NCI-H2081 treated with DMSO at 0.1 percent for 48 hours (cell line): Measurements from ENCODE around the gene KANK3.
"Not testable (repeated sequence)": the region's sequence is repeated elsewhere in the genome, so short reads cannot be mapped to it uniquely, and the experiment has no call there.

ENCODE experiments used
- DNase-seq: peaks from one replicate; lab custom pipeline; 2025; lab: John Stamatoyannopoulos, UW

The KANK3 gene

DNA sequence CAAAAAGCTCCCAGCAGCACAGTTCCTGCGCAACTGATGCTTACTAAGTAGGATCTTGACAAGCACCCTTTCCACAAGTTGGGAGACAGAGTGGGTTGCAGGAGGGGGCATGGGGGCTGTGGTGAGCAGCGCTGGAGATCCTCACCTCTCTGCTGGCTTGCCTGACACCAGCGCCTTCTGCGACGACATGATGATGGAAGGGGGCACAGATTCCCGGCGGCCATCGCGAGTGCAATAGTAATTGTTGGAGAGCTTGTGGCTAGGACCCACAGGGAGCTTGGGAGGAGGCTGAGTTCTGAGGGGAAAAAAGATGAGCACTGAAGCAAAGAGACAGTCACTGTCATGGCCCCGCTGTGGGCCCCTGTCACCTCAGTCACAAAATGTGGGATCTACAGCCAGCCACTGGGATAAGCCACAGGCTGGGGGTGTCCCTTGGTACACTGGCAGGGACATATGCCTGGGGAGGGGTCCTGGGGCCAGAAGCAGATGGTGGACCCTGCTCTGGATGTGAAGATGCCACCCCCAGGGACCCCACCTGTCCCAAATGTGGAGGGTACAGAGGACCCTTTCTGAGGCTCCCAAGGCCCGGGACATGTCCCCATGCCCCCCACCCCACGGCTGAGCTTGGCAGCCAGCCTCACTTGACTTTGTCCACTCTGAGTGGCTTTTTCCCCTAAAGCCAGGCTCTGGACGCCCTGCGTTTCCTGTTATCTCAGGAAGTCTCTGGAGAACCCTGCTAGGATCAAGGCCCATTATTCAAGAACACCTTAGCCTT is 26.5 kb downstream of the KANK3 start:
- DNase-seq = no peak

DNA sequence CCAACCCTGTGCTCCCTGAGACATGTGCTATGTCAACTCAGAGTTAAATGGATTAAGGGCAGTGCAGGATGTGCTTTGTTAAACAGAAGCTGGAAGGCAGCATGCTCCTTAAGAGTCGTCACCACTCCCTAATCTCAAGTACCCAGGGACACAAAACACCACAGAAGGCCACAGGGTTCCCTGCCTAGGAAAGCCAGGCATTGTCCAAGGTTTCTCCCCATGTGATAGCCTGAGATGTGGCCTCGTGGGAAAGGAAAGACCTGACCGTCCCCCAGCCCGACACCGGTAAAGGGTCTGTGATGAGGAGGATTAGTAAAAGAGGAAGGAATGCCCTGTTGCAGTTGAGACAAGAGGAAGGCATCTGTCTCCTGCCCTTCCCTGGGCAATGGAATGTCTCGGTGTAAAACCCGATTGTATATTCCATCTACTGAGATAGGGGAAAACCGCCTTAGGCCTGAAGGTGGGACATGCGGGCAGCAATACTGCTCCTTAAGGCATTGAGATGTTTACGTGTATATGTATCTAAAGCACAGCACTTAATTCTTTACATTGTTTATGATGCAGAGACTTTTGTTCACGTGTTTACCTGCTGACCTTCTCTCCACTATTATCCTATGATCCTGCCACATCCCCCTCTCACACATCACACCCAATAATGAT is 28.0 kb downstream of the KANK3 start:
- DNase-seq = not testable (repeated sequence)

DNA sequence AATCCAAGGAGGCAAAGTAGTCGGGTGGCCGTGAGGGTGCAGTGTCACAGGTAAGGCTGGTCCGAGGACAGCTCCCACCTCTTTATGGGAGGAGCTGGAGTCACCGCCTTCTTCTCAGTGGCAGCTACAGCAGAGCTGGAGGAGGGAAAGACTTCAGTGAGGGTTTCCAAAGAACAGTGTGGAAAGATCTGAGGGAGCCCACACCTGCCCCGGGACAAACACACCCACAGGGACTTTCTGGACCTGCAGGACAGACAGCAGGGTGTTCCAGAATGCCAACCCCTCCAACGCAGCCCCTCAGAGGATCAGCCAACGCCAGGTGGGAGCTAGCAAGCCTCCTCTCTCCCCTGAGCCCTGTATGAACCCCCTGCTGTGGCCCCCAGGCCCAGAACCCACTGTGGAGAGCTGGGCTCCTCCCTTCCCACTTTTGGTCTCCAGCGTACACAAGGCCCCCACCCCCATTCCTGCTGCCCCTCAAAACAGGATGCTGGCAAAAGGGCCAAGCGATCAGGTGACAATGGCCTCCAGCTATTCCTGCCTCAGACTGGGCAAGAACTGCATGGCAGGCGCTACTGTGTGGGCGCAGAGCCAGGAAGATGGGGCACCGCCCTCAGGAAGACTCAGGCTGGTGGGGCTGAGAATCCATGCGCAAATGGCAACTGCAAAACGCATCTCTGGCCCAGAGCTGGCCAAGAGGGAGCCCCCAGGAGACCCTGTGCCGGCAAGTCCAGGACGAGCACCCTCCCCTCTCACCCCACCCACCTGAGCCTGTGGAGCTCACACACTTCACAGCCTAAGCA is 31.4 kb downstream of the KANK3 start:
- DNase-seq = no peak

DNA sequence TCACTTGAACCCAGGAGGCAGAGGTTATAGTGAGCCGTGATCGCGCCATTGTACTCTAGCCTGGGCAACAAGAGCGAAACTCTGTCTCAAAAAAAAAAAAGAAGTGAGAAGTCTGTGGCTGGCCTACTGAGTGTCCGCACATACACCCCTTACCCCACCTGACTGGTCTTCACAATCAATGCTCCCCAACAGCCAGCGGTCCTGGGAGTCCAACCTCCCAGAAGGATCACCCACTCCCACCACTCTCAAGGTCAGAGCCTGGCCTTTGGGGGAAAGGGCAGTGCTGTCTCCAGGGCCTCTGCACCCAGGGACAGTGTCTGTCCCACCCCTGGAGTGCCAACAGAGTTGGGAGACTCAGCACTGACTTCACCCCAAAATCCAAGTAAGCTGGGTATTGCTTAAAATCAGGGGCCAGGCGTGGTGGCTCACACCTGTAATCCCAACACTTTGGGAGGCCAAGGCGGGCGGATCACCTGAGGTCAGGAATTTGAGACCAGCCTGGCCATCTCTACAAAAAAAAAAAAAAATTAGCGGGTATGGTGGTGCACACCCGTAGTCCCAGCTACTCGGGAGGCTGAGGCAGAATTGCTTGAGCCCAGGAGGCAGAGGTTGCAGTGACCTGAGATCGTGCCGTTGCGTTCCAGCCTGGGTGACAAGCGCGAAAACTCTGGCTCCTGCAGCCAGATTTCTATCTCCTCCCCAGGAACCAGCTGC is 32.6 kb downstream of the KANK3 start:
- no peak for DNase-seq

- no peak for DNase-seq
Measured at GRCh38 chr19:8308891-8309291, 34.2 kb downstream of the KANK3 start.

- peak; percentile 56 for DNase-seq
Measured at GRCh38 chr19:8307965-8308866, 34.8 kb downstream of the KANK3 start, which contains the start of gene CD320. CD320 (minus strand) TSS chr19:8308358; CDS start chr19:8308290, 68 bp downstream.

GRCh38 chr19:8307400-8307964 is 35.6 kb downstream of the KANK3 start:
- no peak for DNase-seq

DNA sequence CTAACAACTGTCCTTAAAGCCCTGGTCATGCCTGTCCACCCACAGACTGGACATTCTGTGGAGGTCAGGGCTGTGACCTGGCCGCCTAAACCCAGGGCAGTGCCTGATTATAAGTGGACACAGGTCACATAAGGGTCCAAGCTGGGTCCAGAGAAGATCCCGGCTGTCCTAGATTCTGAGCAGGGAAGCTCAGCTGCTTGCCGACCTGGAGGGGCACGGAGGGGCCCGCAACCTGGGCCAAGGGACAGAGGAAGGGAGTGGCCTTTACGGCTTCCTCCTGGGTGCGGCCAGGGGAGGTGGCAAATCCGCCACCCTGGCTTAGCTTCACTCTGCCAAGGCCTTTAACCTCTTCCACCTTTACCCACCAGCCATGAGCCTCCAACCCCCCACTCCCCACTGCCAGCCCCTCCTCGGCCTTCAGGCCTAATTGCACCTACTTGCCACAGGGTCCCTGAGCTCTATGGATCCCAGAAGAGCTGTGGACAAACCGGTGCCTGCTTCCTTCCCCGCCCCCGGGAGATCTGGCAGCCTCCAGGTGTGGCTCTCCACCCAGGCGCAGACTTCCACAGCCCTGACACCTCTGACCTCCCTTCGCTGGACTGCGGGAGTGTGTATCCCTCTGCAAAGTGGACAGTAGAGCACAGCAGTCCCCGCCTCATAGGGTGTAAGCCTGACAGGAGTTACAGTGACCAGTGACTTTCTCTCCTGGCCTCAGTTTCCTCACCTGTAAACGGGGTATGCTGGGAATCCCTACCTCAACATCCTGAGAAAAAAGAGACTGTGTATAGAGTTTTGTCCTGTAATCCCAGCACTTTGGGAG is 36.6 kb downstream of the KANK3 start:
- DNase-seq = no peak

- DNase-seq = no peak
Measured at GRCh38 chr19:8305798-8306197, 37.3 kb downstream of the KANK3 start.

DNA sequence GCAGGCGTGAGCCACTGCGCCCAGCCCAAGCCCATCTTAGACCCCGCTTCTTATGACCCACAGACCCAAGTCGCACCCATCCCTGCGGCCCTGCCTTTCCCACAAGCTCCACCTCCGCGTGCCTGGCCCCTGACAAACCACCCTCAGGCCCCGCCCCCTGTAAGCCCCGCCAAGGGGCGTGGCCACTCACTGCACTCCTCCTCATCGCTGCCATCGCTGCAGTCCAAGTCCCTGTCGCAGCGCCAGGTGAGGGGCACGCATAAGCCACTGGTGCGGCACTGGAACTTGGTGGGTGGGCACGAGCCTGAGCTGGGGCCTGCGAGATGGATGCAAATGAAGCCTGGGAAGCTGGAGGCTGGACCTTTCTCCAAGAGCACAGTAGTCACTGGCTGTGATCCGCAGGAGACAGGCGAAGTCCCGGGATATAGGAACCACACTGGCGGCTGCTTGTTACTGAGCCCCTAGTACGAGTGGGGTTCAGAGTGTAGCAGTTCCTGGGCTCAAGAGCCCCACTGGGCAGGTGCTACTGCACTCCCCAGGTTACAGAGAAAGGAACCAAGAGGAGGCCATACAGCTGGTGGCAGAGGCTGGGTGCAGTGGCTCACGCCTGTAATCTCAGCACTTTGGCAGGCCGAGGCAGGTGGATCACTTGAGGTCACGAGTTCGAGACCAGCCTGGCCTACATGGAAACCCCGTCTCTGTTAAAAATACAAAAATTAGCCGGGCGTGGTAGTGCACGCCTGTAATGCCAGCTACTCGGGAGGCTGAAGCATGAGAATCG is 38.0 kb downstream of the KANK3 start:
- no peak for DNase-seq

DNA sequence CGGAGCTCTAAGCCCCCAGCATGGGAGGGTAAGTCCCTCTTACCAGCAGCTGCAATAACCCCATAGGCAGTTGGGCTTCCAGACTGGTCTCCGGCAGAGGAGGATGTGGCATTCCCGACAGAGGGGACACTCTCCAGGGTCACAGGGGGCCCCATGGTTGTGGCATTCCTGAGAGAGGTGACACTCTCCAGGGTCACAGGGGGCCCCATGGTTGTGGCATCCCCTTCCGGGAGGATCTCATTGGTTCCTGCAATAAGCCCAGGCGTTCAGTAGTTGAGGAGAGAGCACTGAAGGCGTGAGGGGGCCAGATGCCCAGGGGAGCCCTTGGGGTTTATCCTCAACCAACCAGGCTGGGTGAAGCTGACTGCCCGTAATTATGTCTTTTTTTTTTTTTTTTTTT is 40.3 kb downstream of the KANK3 start:
- DNase-seq = no peak

DNA sequence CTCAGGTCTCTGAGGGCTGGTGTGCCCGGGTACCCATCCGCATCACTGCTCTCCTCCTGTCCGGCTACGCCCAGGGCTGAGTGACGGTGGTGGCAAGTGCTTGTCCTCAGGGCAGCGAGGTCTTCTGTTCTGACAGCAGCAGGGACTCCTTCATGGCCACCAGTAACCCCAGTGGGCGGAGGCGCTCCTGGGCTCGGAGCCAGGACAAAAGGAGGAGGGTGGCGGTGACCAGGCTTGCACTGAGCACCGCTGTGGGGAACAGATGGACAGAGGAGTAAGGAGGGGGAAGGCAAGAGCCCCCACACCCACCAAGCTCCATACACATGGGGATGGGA is 40.7 kb downstream of the KANK3 start:
- DNase-seq = no peak

DNA sequence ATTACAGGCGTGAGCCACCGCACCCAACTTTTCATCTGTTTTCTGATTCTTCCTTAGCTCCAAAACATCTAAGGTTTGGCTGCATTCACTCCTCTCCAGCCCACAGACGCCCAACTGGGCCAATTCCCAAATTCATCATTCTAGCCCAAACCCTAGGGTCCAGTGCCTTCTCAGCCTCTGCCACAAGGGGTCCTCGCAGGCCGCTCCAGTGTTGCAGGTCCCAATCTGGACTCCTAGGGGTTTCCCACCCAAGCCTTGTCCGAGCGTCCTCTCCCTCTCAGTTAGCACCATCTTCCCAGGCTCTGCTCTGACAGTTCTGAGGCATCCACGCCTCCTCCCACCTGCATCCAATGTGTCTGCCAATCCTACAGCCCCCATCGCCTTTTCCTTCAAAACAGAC is 51.7 kb downstream of the KANK3 start:
- DNase-seq = not testable (repeated sequence)

- not testable (repeated sequence) for DNase-seq
Measured at GRCh38 chr19:8276508-8276907, 66.6 kb downstream of the KANK3 start.
